ENCODE results near the gene SPAAR. TPM values are rescaled to one million over a fixed set of nuclear protein-coding genes. Genes with fewer than 3 reads are reported as not detected.

The SPAAR gene
- total and polyA plus RNA-seq, 9 of the 15 experiments (the other 6 are each of a cell fraction or from before 2014, with no cell fraction given): not detected

DNA sequence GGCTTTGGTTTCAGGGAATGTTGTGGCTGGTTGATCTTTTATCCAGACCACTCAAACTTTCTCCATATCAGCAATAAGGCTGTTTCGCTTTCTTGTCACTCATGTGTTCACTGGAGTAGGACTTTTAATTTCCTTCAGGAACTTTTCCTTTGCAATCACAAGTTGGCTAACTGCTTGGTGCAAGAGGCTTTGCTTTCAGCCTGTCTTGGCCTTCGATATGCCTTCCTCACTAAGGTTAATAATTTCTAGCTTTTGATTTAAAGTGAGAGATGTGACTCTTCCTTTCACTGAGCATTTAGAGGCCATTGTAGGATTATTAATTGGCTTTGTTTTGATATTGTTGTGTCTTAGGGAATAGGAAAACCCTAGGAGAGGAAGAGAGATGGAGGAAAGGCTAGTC lies 10.3 kb upstream of the SPAAR start:
- H3K79me2 ChIP-seq (ENCODE audit: control insufficient read depth, insufficient read depth, low read length): no peaks in the 10 kb centered on the region
- TF ChIP-seq KLF1 (tag; IDR thresholded peaks at IDR 0.05) (no peak), FOXJ2 (tag; IDR thresholded peaks at IDR 0.05) (no peak), EP300 (IDR thresholded peaks at IDR 0.05; ENCODE audit: low read length) (no peak), NRF1 (conservative IDR thresholded peaks at IDR 0.05 in 1 of 2, IDR thresholded peaks at IDR 0.05 in 1 of 2) (no peak), HNRNPLL (IDR thresholded peaks at IDR 0.05; ENCODE audit: low read depth, low read length, poor library complexity, severe bottlenecking) (no peak), PTBP1 (IDR thresholded peaks at IDR 0.05; ENCODE audit: low read depth, low read length) (no peak), C11orf30 (IDR thresholded peaks at IDR 0.05; ENCODE audit: low read depth) (no peak), ZNF133 (CRISPR knock-in tag; IDR thresholded peaks at IDR 0.05) (no peak)
- TF ChIP-seq, protein P1, sequence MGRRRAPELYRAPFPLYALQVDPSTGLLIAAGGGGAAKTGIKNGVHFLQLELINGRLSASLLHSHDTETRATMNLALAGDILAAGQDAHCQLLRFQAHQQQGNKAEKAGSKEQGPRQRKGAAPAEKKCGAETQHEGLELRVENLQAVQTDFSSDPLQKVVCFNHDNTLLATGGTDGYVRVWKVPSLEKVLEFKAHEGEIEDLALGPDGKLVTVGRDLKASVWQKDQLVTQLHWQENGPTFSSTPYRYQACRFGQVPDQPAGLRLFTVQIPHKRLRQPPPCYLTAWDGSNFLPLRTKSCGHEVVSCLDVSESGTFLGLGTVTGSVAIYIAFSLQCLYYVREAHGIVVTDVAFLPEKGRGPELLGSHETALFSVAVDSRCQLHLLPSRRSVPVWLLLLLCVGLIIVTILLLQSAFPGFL (CRISPR knock-in tag; IDR thresholded peaks at IDR 0.05): no peak
- TF ChIP-seq, protein P2, sequence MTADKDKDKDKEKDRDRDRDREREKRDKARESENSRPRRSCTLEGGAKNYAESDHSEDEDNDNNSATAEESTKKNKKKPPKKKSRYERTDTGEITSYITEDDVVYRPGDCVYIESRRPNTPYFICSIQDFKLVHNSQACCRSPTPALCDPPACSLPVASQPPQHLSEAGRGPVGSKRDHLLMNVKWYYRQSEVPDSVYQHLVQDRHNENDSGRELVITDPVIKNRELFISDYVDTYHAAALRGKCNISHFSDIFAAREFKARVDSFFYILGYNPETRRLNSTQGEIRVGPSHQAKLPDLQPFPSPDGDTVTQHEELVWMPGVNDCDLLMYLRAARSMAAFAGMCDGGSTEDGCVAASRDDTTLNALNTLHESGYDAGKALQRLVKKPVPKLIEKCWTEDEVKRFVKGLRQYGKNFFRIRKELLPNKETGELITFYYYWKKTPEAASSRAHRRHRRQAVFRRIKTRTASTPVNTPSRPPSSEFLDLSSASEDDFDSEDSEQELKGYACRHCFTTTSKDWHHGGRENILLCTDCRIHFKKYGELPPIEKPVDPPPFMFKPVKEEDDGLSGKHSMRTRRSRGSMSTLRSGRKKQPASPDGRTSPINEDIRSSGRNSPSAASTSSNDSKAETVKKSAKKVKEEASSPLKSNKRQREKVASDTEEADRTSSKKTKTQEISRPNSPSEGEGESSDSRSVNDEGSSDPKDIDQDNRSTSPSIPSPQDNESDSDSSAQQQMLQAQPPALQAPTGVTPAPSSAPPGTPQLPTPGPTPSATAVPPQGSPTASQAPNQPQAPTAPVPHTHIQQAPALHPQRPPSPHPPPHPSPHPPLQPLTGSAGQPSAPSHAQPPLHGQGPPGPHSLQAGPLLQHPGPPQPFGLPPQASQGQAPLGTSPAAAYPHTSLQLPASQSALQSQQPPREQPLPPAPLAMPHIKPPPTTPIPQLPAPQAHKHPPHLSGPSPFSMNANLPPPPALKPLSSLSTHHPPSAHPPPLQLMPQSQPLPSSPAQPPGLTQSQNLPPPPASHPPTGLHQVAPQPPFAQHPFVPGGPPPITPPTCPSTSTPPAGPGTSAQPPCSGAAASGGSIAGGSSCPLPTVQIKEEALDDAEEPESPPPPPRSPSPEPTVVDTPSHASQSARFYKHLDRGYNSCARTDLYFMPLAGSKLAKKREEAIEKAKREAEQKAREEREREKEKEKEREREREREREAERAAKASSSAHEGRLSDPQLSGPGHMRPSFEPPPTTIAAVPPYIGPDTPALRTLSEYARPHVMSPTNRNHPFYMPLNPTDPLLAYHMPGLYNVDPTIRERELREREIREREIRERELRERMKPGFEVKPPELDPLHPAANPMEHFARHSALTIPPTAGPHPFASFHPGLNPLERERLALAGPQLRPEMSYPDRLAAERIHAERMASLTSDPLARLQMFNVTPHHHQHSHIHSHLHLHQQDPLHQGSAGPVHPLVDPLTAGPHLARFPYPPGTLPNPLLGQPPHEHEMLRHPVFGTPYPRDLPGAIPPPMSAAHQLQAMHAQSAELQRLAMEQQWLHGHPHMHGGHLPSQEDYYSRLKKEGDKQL (CRISPR knock-in tag; IDR thresholded peaks at IDR 0.05; ENCODE audit: borderline replicate concordance): no peak
- ATAC-seq (no peak), DNase-seq (ENCODE audit: extremely low read depth in 1 of 4, low spot score in 3 of 4) (no peak), FAIRE-seq (no peak)
- no peaks in the 10 kb centered on the region; a peak in 1 of 5 replicates for H3K27me3 ChIP-seq (ENCODE audit: control insufficient read depth in 2 of 2, insufficient read depth in 2 of 2, low read length in 2 of 2)
- no peak overlapping the region for H3K4me3 ChIP-seq
- no peak overlapping the region for H2AFZ ChIP-seq (ENCODE audit: low read depth, low read length)
- in situ Hi-C loops (cut with MboI): no loop called here
- H3K9ac ChIP-seq (ENCODE audit: insufficient read depth in 1 of 2, low read depth in 2 of 2, low read length in 2 of 2): no peak overlapping the region
- POLR2A ChIA-PET: interaction anchor here (0.7 kb wide), 1 partner anchor 555 kb away, joined by 3 read pairs; no protein-coding TSS in a partner anchor
- BruUV-seq (replicated peaks): no TSS peak
- H4K20me1 ChIP-seq (replicated peaks; ENCODE audit: control insufficient read depth, insufficient read depth, low read length): no peaks in the 10 kb centered on the region
- H3K9me1 ChIP-seq (ENCODE audit: control insufficient read depth, insufficient read depth, low read length): no peaks in the 10 kb centered on the region
- H3K9me3 ChIP-seq (replicated peaks; ENCODE audit: control insufficient read depth, insufficient read depth, low read depth, low read length): no peaks in the 10 kb centered on the region
- H3K27ac ChIP-seq (ENCODE audit: extremely low read depth, low read depth, low read length): no peak overlapping the region
- H3K36me3 ChIP-seq (ENCODE audit: control insufficient read depth, insufficient read depth, low read length): no peaks in the 10 kb centered on the region
- WGBS (ENCODE audit: insufficient coverage, low coverage, missing lambda C conversion rate): 4% methylated on average over 2 of the region's 2 CpGs
- intact Hi-C loops (cut with micrococcal nuclease): no loop called here
- CTCF ChIA-PET (ENCODE audit: low intra/inter-chr PET ratio): no interaction called here
- no peaks in the 10 kb centered on the region for H3K4me1 ChIP-seq (replicated peaks in 1 of 2; ENCODE audit: control insufficient read depth in 2 of 2, insufficient read depth in 2 of 2, low read length in 2 of 2)
- no peak overlapping the region for H3K4me2 ChIP-seq (ENCODE audit: insufficient read depth, low read length)

Measured in K562 (cell line).